BJ (cell line): ENCODE data around the gene KLF11. TPM values are rescaled to one million over a fixed set of nuclear protein-coding genes. Genes with fewer than 3 reads are reported as not detected.
A peak's percentile ranks its signal among the peaks of the same experiment; 100 is the strongest.

Source experiments
- CTCF ChIA-PET: fragments of 350-600 bp; formaldehyde crosslinking; extraction: SDS; loops from one replicate; lab custom pipeline; 2021; ENCODE audit warnings: antibody characterized with exemption, inconsistent platforms; lab: Yijun Ruan, JAX
- POLR2A ChIA-PET: fragments of 300-600 bp; sonication (Branson Sonifier 250); formaldehyde crosslinking; extraction: SDS; loops from one replicate; lab custom pipeline; 2021; ENCODE audit warnings: antibody characterized with exemption; lab: Charles Lee
- DNase-seq: peaks from one replicate; pipeline ENCODE4 v3.0.0-alpha.2; 2011; ENCODE audit warnings: low read depth
- H3K27me3 ChIP-seq: 2 replicates; pipeline ENCODE4 v1.6.0; 2011; ENCODE audit warnings: low read length; ENCODE audit not compliant: control insufficient read depth, insufficient read depth
- H3K36me3 ChIP-seq: 2 replicates; pipeline ENCODE4 v1.5.1; 2011; ENCODE audit warnings: low read length; ENCODE audit not compliant: control insufficient read depth, insufficient read depth
- H3K4me3 ChIP-seq: 2 replicates; pipeline ENCODE4 v1.5.1; 2011; ENCODE audit warnings: low read depth, mild to moderate bottlenecking, control low read depth, low read length
- CTCF ChIP-seq: IDR thresholded peaks from 2 replicates; pipeline ENCODE4 v1.5.1; 2011; ENCODE audit warnings: low read depth, mild to moderate bottlenecking, control low read depth, inconsistent platforms, low read length, moderate library complexity; ENCODE audit not compliant: insufficient read depth
- polyA minus RNA-seq: library from RNA; depleted of rRNA, polyadenylated mRNA; stranded (reverse); fragments of >200 nt; gene quantifications from 2 replicates; pipeline ENCODE4 v1.2.3, GENCODE V29; 2011; rRNA and poly(A)+ RNA removed
- polyA plus RNA-seq: library from polyadenylated mRNA; depleted of rRNA; stranded (reverse); fragments of >200 nt; gene quantifications from 2 replicates; pipeline ENCODE4 v1.2.3, GENCODE V29; 2011; rRNA removed

The KLF11 gene
- polyA plus RNA-seq (16.7 and 21.7 TPM in 2 replicates), polyA minus RNA-seq (12.8 and 16.4 TPM in 2 replicates)

GRCh38 chr2:10043256-10043905 lies at the start of gene KLF11:
Gene KLF11, plus strand, starts transcription at chr2:10043550. Its CDS starts 167 bp downstream, at chr2:10043717.
- H3K36me3 ChIP-seq, result peaks cover 6% of the 10 kb centered on the region
- ChIA-PET CTCF (interaction anchor here (0.6 to 8.1 kb wide), 9 partner anchors 13 to 273 kb away, joined by 3 to 83 read pairs (median 4); no protein-coding TSS in a partner anchor), POLR2A (interaction anchor here (0.6 kb wide), 2 partner anchors 34 to 1765 kb away, joined by 4 to 9 read pairs; no protein-coding TSS in a partner anchor)
- no peaks in the 10 kb centered on the region for H3K27me3 ChIP-seq
- peak within 1 kb of the TSS; percentile 79 for H3K4me3 ChIP-seq
- no peak for TF ChIP-seq CTCF
- DNase-seq, result no peak

- POLR2A ChIA-PET, result no interaction called here
- DNase-seq, result no peak
- Histone ChIP-seq H3K36me3 (peaks cover 2% of the 10 kb centered on the region), H3K4me3 (no peak overlapping the region), H3K27me3 (no peaks in the 10 kb centered on the region)
- TF ChIP-seq CTCF, result no peak
- CTCF ChIA-PET, result interaction anchor here (1.6 to 2.4 kb wide), 3 partner anchors 10 to 194 kb away, joined by 14 to 21 read pairs (median 17); no protein-coding TSS in a partner anchor
Observed at GRCh38 chr2:9994462-9994861, 48.9 kb upstream of the KLF11 start.

DNA sequence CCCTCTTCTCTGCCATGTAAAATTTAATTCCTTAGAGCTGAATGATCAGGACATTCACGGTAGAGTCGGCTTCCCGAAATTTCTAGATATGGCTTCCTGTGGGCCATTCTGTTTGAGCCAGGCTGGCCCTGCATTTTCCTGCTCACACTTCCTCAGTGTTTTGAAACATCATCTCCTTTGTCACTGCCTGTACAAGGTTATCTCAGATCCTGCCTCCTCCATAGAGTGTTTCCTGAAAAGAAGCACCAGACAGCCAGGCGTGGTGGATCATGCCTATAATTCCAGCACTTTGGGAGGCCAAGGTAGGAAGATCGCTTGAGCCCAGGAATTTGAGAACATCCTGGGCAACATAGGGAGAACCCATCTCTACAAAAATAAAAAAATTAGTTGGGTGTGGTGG lies 48.3 kb upstream of the KLF11 start:
- Histone ChIP-seq H3K27me3 (no peaks in the 10 kb centered on the region), H3K36me3 (peaks cover 2% of the 10 kb centered on the region), H3K4me3 (no peak overlapping the region)
- ChIA-PET CTCF (interaction anchor here (2.5 kb wide), 1 partner anchor 10 kb away, joined by 12 read pairs; no protein-coding TSS in a partner anchor), POLR2A (no interaction called here)
- TF ChIP-seq CTCF, result no peak
- DNase-seq, result no peak

DNA sequence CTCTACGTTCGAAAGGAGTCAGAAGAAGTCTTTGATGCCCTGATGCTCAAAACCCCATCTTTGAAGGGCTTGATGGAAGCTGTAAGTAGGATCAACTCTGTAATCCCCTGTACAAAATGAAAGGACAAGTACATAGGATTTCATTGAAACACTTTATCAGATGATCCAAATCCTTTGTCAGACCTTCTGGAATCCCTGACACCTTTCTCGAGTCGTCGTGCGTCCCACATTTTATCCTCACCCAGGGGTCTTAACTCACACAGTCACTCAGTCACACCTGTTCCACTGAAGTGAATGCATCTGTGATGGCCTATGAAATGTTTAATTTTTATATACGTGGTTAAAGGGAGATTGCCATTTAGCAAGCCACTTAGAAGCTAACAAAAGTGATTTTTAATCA lies 47.0 kb upstream of the KLF11 start:
- Histone ChIP-seq H3K36me3 (peaks cover 2% of the 10 kb centered on the region), H3K27me3 (no peaks in the 10 kb centered on the region), H3K4me3 (no peak overlapping the region)
- CTCF ChIA-PET, result interaction anchor here (0.7 to 2.5 kb wide), 6 partner anchors 9 to 196 kb away, joined by 3 to 12 read pairs (median 3); no protein-coding TSS in a partner anchor
- no peak for DNase-seq
- POLR2A ChIA-PET, result no interaction called here
- TF ChIP-seq CTCF, result no peak

DNA sequence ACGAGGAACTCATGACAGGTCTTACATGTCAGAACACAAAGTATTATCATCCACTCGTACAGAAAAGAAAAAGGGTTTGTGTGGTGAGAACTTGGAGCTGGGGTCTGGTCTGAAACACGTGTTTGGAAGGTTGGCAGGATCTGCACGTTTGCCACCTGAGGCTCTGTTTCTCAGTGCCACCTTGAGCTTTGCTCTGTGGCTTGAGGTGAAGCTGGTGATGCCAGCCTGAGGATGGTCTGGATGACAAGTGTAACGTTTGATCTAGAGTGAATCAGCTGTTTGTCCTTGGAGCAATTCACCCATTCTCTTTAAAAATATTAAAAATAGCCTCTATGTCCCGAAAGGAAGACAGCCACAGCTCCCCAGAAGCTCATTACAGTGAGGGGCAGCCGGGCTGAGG lies 45.4 kb upstream of the KLF11 start:
- no peak overlapping the region for H3K4me3 ChIP-seq
- no peak for TF ChIP-seq CTCF

More for the DNA sequence above, 45.4 kb upstream of the KLF11 start:
- ChIA-PET POLR2A (no interaction called here), CTCF (interaction anchor here (0.8 kb wide), 1 partner anchor 184 kb away, joined by 3 read pairs; no protein-coding TSS in a partner anchor)
- Histone ChIP-seq H3K27me3 (no peaks in the 10 kb centered on the region), H3K36me3 (peaks cover 2% of the 10 kb centered on the region)
- no peak for DNase-seq
